Retinal pigment epithelial cell (primary cell): ENCODE results near the gene IGSF8.
A peak's percentile ranks its signal among the peaks of the same experiment; 100 is the strongest.

Experiments used
- DNase-seq: peaks from one replicate; pipeline ENCODE4 v3.0.0-alpha.2; 2010; ENCODE audit warnings: low read depth
- H3K4me3 ChIP-seq: 2 replicates; pipeline ENCODE4 v1.5.1; 2011; ENCODE audit warnings: mild to moderate bottlenecking, low read length, control low read depth, moderate library complexity
- CTCF ChIP-seq: conservative IDR thresholded peaks from 2 replicates; pipeline ENCODE4 v1.5.1; 2011; ENCODE audit warnings: low read depth, low read length, control low read depth, inconsistent platforms

Gene IGSF8

GRCh38 chr1:160048335-160048734, 50.1 kb downstream of the IGSF8 start:
- H3K4me3 ChIP-seq: no peak overlapping the region
- no peak for TF ChIP-seq CTCF
- DNase-seq: no peak

- no peak for TF ChIP-seq CTCF
- H3K4me3 ChIP-seq: no peak overlapping the region
Measured at GRCh38 chr1:160047111-160047991, 51.1 kb downstream of the IGSF8 start.

GRCh38 chr1:160046494-160047110, 51.8 kb downstream of the IGSF8 start:
- peak; percentile 65 for TF ChIP-seq CTCF
- no peak for DNase-seq
- H3K4me3 ChIP-seq: no peak overlapping the region

More at GRCh38 chr1:160047111-160047991, 51.1 kb downstream of the IGSF8 start:
- DNase-seq: no peak

- TF ChIP-seq CTCF: no peak
- no peak for DNase-seq
- no peak overlapping the region for H3K4me3 ChIP-seq
Measured at GRCh38 chr1:160045653-160046052, 52.8 kb downstream of the IGSF8 start.

- DNase-seq: no peak
- TF ChIP-seq CTCF: no peak
- H3K4me3 ChIP-seq: no peak overlapping the region
Measured at GRCh38 chr1:160043543-160043942, 54.9 kb downstream of the IGSF8 start.
